Aorta (tissue), 5 donors: ENCODE measurements around the gene IMMT. TPM values are rescaled to one million over a fixed set of nuclear protein-coding genes. Genes with fewer than 3 reads are reported as not detected.
A peak's percentile ranks its signal among the peaks of the same experiment; 100 is the strongest.

Experiments used
- ATAC-seq: fragments of 200-7000 bp; cut with Tn5 transposase; one replicate; pipeline ENCODE4 v1.9.1; 2022; ENCODE audit warnings: moderate library complexity; ENCODE audit not compliant: low FRiP score
- DNase-seq, 2 donors: peaks; one replicate each; pipeline ENCODE4 v3.0.0-alpha.2; 2020
- H3K27ac ChIP-seq, 2 donors: one replicate each; pipeline ENCODE4 v1.5.1; 2013; ENCODE audit warnings: low read length in 2 of 2, mild to moderate bottlenecking in 2 of 2, moderate library complexity in 2 of 2, control low read depth in 1 of 2, inconsistent platforms in 1 of 2, low read depth in 1 of 2
- H3K27me3 ChIP-seq, 2 donors: one replicate each; pipeline ENCODE4 v1.6.1; 2013; ENCODE audit warnings: control low read depth in 1 of 2, low read length in 1 of 2, mild to moderate bottlenecking in 1 of 2, moderate library complexity in 1 of 2; ENCODE audit not compliant: insufficient read depth in 2 of 2, control insufficient read depth in 1 of 2
- H3K36me3 ChIP-seq, 2 donors: one replicate each; pipeline ENCODE4 v1.6.1; 2013; ENCODE audit warnings: control low read depth in 1 of 2, low read length in 1 of 2, mild to moderate bottlenecking in 1 of 2; ENCODE audit not compliant: insufficient read depth in 2 of 2, control insufficient read depth in 1 of 2
- H3K4me1 ChIP-seq, 2 donors: one replicate each; pipeline ENCODE4 v1.6.1; 2013; ENCODE audit warnings: low read length in 2 of 2, control low read depth in 1 of 2, mild to moderate bottlenecking in 1 of 2, moderate library complexity in 1 of 2; ENCODE audit not compliant: insufficient read depth in 2 of 2, control insufficient read depth in 1 of 2
- H3K4me3 ChIP-seq, 2 donors: one replicate each; pipeline ENCODE4 v1.5.1; 2013; ENCODE audit warnings: low read length in 2 of 2, control low read depth in 1 of 2, mild to moderate bottlenecking in 1 of 2
- H3K9me3 ChIP-seq: one replicate; pipeline ENCODE4 v1.6.1; 2013; ENCODE audit warnings: mild to moderate bottlenecking, low read length; ENCODE audit not compliant: control insufficient read depth
- WGBS, 2 donors: extraction: QIAGEN DNeasy Blood & Tissue Kit; methylation state at CpG; one replicate each; pipeline ENCODE4 v1.1.7; 2013; 5-methylcytosine and 5-hydroxymethylcytosine counted together
- intact Hi-C, 2 donors: fragments of 100-400 bp; cut with DNase I; formaldehyde crosslinking; loops; one replicate each; pipeline versions ENCODE4 v1.14.2 to v1.15.0; 2022
- polyA plus RNA-seq, 2 donors: library from polyadenylated mRNA; stranded (reverse); fragments of 200-250 nt; gene quantifications; one replicate each; pipeline ENCODE4 v1.2.3, GENCODE V29; 2013
- total RNA-seq, 2 donors: library from RNA; stranded (reverse); fragmentation: NEBNext Ultra II Directional; extraction: Animal tissue kit (Norgen Biotek cat#: 25700); gene quantifications; one replicate each; pipeline ENCODE4 v1.2.1, GENCODE V29; 2021
- donor health status: healthy with polysubstance abuse.
- donor health status: Bipolar disorder and iron deficiency.
- donor health status: DM: no; HTN: no; CAD: no.
- donor health status: DM: no; HTN: no; CAD: no.
- donor health status: DM: yes; HTN: yes; CAD: no.

IMMT gene
- total and polyA plus RNA-seq, 4 donors = 34.7 to 81.2 (median 57.9) TPM

- ATAC-seq (no peak), DNase-seq (no peak)
- WGBS, 2 donors = 89 to 90% methylated on average over 5 of the region's 5 CpGs
- no peak overlapping the region for H3K27ac ChIP-seq
- H3K4me3 ChIP-seq = no peak overlapping the region
- H3K4me1 ChIP-seq = peaks cover 0 to under 1% of the 10 kb centered on the region in 2 donors
- H3K27me3 ChIP-seq = no peaks in the 10 kb centered on the region
- no peaks in the 10 kb centered on the region for H3K36me3 ChIP-seq
- H3K9me3 ChIP-seq = no peaks in the 10 kb centered on the region
- intact Hi-C loops = no loop called here
These were observed 43.1 kb upstream of the IMMT start for GRCh38 chr2:86238354-86238753.

- Histone ChIP-seq H3K4me3 (no peak overlapping the region), H3K27me3 (no peaks in the 10 kb centered on the region), H3K36me3 (no peaks in the 10 kb centered on the region), H3K4me1 (no peaks in the 10 kb centered on the region), H3K9me3 (no peaks in the 10 kb centered on the region), H3K27ac (no peak overlapping the region)
- no peak for DNase-seq
- WGBS, 2 donors = 74 to 85% methylated on average over 5 of the region's 5 CpGs
- no peak for ATAC-seq
- intact Hi-C loops = no loop called here
These were observed 41.9 kb upstream of the IMMT start for GRCh38 chr2:86237172-86237571.

GRCh38 chr2:86235196-86235980 is 40.1 kb upstream of the IMMT start:
- H3K4me1 ChIP-seq = no peaks in the 10 kb centered on the region
- H3K4me3 ChIP-seq = no peak overlapping the region
- 68 to 79% methylated on average over 12 of the region's 12 CpGs for whole genome bisulfite sequencing, 2 donors
- DNase-seq (no peak), ATAC-seq (no peak)
- peak overlapping the region in 1 of 2 donors; percentile 35 for H3K27ac ChIP-seq
- no peaks in the 10 kb centered on the region for H3K36me3 ChIP-seq
- no peaks in the 10 kb centered on the region for H3K27me3 ChIP-seq
- H3K9me3 ChIP-seq = no peaks in the 10 kb centered on the region
- intact Hi-C loops = no loop called here

GRCh38 chr2:86234563-86235131 is 39.4 kb upstream of the IMMT start:
- peak overlapping the region in 1 of 2 donors; percentile 67 for H3K27ac ChIP-seq
- no peak for ATAC-seq
- H3K36me3 ChIP-seq = no peaks in the 10 kb centered on the region
- H3K4me1 ChIP-seq = no peaks in the 10 kb centered on the region
- intact Hi-C loops = no loop called here
- H3K27me3 ChIP-seq = no peaks in the 10 kb centered on the region
- DNase-seq = no peak
- no peak overlapping the region for H3K4me3 ChIP-seq
- whole genome bisulfite sequencing, 2 donors = 6 to 9% methylated on average over 3 of the region's 3 CpGs
- H3K9me3 ChIP-seq = no peaks in the 10 kb centered on the region

GRCh38 chr2:86233436-86233835 is 38.2 kb upstream of the IMMT start:
- Histone ChIP-seq H3K36me3 (no peaks in the 10 kb centered on the region), H3K4me1 (no peaks in the 10 kb centered on the region), H3K27me3 (no peaks in the 10 kb centered on the region), H3K9me3 (no peaks in the 10 kb centered on the region), H3K27ac (peak overlapping the region in 1 of 2 donors; percentile 54), H3K4me3 (no peak overlapping the region)
- 61 to 62% methylated on average over 4 of the region's 4 CpGs for WGBS, 2 donors
- intact Hi-C loops = no loop called here
- peak in 1 of 2 donors; percentile 25 for DNase-seq
- ATAC-seq = no peak

- 95 to 98% methylated on average over 6 of the region's 6 CpGs for WGBS, 2 donors
- no peaks in the 10 kb centered on the region for H3K4me1 ChIP-seq
- intact Hi-C loops = no loop called here
These were observed 37.6 kb upstream of the IMMT start for GRCh38 chr2:86232910-86233309.

GRCh38 chr2:86232373-86232784 is 37.1 kb upstream of the IMMT start:
- ATAC-seq = no peak
- Histone ChIP-seq H3K4me1 (no peaks in the 10 kb centered on the region), H3K4me3 (no peak overlapping the region), H3K27ac (no peak overlapping the region), H3K27me3 (no peaks in the 10 kb centered on the region), H3K9me3 (no peaks in the 10 kb centered on the region), H3K36me3 (no peaks in the 10 kb centered on the region)
- 89 to 92% methylated on average over 15 of the region's 15 CpGs for WGBS, 2 donors
- peak in 1 of 2 donors; percentile 56 for DNase-seq
- intact Hi-C loops = no loop called here

More at GRCh38 chr2:86232910-86233309, 37.6 kb upstream of the IMMT start:
- Histone ChIP-seq H3K36me3 (no peaks in the 10 kb centered on the region), H3K27me3 (no peaks in the 10 kb centered on the region), H3K27ac (no peak overlapping the region), H3K9me3 (no peaks in the 10 kb centered on the region), H3K4me3 (no peak overlapping the region)
- DNase-seq (peak in 1 of 2 donors; percentile 24), ATAC-seq (no peak)

GRCh38 chr2:86231680-86232372 is 36.6 kb upstream of the IMMT start:
- DNase-seq = peak in 1 of 2 donors; percentile 59
- H3K9me3 ChIP-seq = no peaks in the 10 kb centered on the region
- no peak overlapping the region for H3K4me3 ChIP-seq
- H3K36me3 ChIP-seq = no peaks in the 10 kb centered on the region
- no peak for ATAC-seq
- intact Hi-C loops = no loop called here
- 89% methylated on average over 13 of the region's 13 CpGs for WGBS, 2 donors
- H3K27me3 ChIP-seq = no peaks in the 10 kb centered on the region
- H3K4me1 ChIP-seq = no peaks in the 10 kb centered on the region
- no peak overlapping the region for H3K27ac ChIP-seq
